ENCODE results near the gene ADGRL1.

Gene ADGRL1

GRCh38 chr19:14152713-14153112 lies 53.3 kb downstream of the ADGRL1 start:
- no peaks in the 10 kb centered on the region for H3K79me2 ChIP-seq
- H2AFZ ChIP-seq, result no peak overlapping the region
- H3K27ac ChIP-seq, result no peak overlapping the region
- no peaks in the 10 kb centered on the region for H3K27me3 ChIP-seq (ENCODE audit: control insufficient read depth, insufficient read depth, low read length)
- peaks cover 12% of the 10 kb centered on the region for H3K4me1 ChIP-seq
- no peaks in the 10 kb centered on the region for H3K36me3 ChIP-seq (ENCODE audit: control insufficient read depth, insufficient read depth, low read length)
- H3K9ac ChIP-seq, result no peak overlapping the region
- H3K9me3 ChIP-seq (ENCODE audit: control insufficient read depth, low read length), result no peaks in the 10 kb centered on the region
- TF ChIP-seq CTCF (IDR thresholded peaks at IDR 0.05), result no peak
- no peak overlapping the region for H3K4me2 ChIP-seq (ENCODE audit: low read length)
- H3K4me3 ChIP-seq (ENCODE audit: low read depth, low read length), result no peak overlapping the region

GRCh38 chr19:14150770-14151661 lies 55.0 kb downstream of the ADGRL1 start:
- Histone ChIP-seq H3K79me2 (no peaks in the 10 kb centered on the region), H3K9ac (no peak overlapping the region), H2AFZ (no peak overlapping the region), H3K27me3 (ENCODE audit: control insufficient read depth, insufficient read depth, low read length) (no peaks in the 10 kb centered on the region), H3K36me3 (ENCODE audit: control insufficient read depth, insufficient read depth, low read length) (no peaks in the 10 kb centered on the region), H3K4me1 (peaks cover 12% of the 10 kb centered on the region), H3K4me2 (ENCODE audit: low read length) (no peak overlapping the region), H3K4me3 (ENCODE audit: low read depth, low read length) (no peak overlapping the region), H3K9me3 (ENCODE audit: control insufficient read depth, low read length) (no peaks in the 10 kb centered on the region), H3K27ac (no peak overlapping the region)
- TF ChIP-seq CTCF (IDR thresholded peaks at IDR 0.05), result no peak

- Histone ChIP-seq H3K9me3 (ENCODE audit: control insufficient read depth, low read length) (no peaks in the 10 kb centered on the region), H3K4me1 (peaks cover 12% of the 10 kb centered on the region), H3K27me3 (ENCODE audit: control insufficient read depth, insufficient read depth, low read length) (no peaks in the 10 kb centered on the region), H2AFZ (no peak overlapping the region), H3K9ac (no peak overlapping the region), H3K4me2 (ENCODE audit: low read length) (no peak overlapping the region), H3K4me3 (ENCODE audit: low read depth, low read length) (no peak overlapping the region), H3K27ac (peak overlapping the region; percentile 33), H3K36me3 (ENCODE audit: control insufficient read depth, insufficient read depth, low read length) (no peaks in the 10 kb centered on the region), H3K79me2 (no peaks in the 10 kb centered on the region)
- no peak for TF ChIP-seq CTCF (IDR thresholded peaks at IDR 0.05)
These were observed 55.8 kb downstream of the ADGRL1 start for GRCh38 chr19:14150041-14150769.

- Histone ChIP-seq H3K27me3 (ENCODE audit: control insufficient read depth, insufficient read depth, low read length) (no peaks in the 10 kb centered on the region), H3K9me3 (ENCODE audit: control insufficient read depth, low read length) (no peaks in the 10 kb centered on the region), H2AFZ (no peak overlapping the region), H3K4me2 (ENCODE audit: low read length) (no peak overlapping the region), H3K9ac (no peak overlapping the region), H3K79me2 (no peaks in the 10 kb centered on the region), H3K36me3 (ENCODE audit: control insufficient read depth, insufficient read depth, low read length) (no peaks in the 10 kb centered on the region), H3K27ac (peak overlapping the region; percentile 47), H3K4me3 (ENCODE audit: low read depth, low read length) (no peak overlapping the region), H3K4me1 (peaks cover 12% of the 10 kb centered on the region)
- TF ChIP-seq CTCF (IDR thresholded peaks at IDR 0.05), result no peak
These were observed 56.4 kb downstream of the ADGRL1 start for GRCh38 chr19:14149509-14149994.

All from parathyroid adenoma (tissue), 2 donors.